HAP-1 (cell line): ENCODE data around the gene RAD51B.

ENCODE experiments used
- DNase-seq, 2 experiments: peaks; one replicate each; pipeline ENCODE4 v3.0.0-alpha.2; 2016 to 2020; ENCODE audit warnings: low spot score in 2 of 2
- H3K27me3 ChIP-seq: fragments of 250-450 bp; sonication (Bioruptor Pico); 2 replicates; pipeline ENCODE4 v1.5.1; 2020; ENCODE audit warnings: low read depth, mild to moderate bottlenecking, moderate library complexity
- H3K36me3 ChIP-seq: fragments of 250-450 bp; sonication (Bioruptor Pico); replicated peaks from 2 replicates; pipeline ENCODE4 v1.5.1; 2020; ENCODE audit warnings: mild to moderate bottlenecking
- H3K4me1 ChIP-seq: fragments of 250-450 bp; sonication (Bioruptor Pico); 2 replicates; pipeline ENCODE4 v1.5.1; 2020; ENCODE audit warnings: mild to moderate bottlenecking
- H3K4me3 ChIP-seq: fragments of 250-450 bp; sonication (Bioruptor Pico); 2 replicates; pipeline ENCODE4 v1.5.1; 2020; ENCODE audit warnings: mild to moderate bottlenecking, moderate library complexity
- H3K9me3 ChIP-seq: fragments of 250-450 bp; sonication (Bioruptor Pico); 2 replicates; pipeline ENCODE4 v1.5.1; 2020; ENCODE audit warnings: mild to moderate bottlenecking, moderate library complexity
- in situ Hi-C: fragments of 300-500 bp; cut with MboI; formaldehyde crosslinking; loops from 3 replicates; pipeline ENCODE4 v1.14.3; 2020; ENCODE audit warnings: low sequenced_read_pairs, inconsistent platforms, mixed read lengths

The RAD51B gene

GRCh38 chr14:68714991-68715924 is 895.7 kb downstream of the RAD51B start:
- no peak for DNase-seq
- Histone ChIP-seq H3K9me3 (no peaks in the 10 kb centered on the region), H3K36me3 (no peaks in the 10 kb centered on the region), H3K27me3 (no peaks in the 10 kb centered on the region), H3K4me1 (no peaks in the 10 kb centered on the region), H3K4me3 (no peak overlapping the region)
- in situ Hi-C loops = no loop called here

GRCh38 chr14:68716698-68717097 is 897.1 kb downstream of the RAD51B start:
- no peaks in the 10 kb centered on the region for H3K36me3 ChIP-seq
- DNase-seq = no peak
- H3K4me3 ChIP-seq = no peak overlapping the region
- no peaks in the 10 kb centered on the region for H3K4me1 ChIP-seq
- H3K27me3 ChIP-seq = no peaks in the 10 kb centered on the region
- in situ Hi-C loops = no loop called here
- H3K9me3 ChIP-seq = no peaks in the 10 kb centered on the region

- no peaks in the 10 kb centered on the region for H3K36me3 ChIP-seq
- DNase-seq = no peak
- H3K9me3 ChIP-seq = no peaks in the 10 kb centered on the region
- in situ Hi-C loops = no loop called here
- no peaks in the 10 kb centered on the region for H3K27me3 ChIP-seq
- no peak overlapping the region for H3K4me3 ChIP-seq
- no peaks in the 10 kb centered on the region for H3K4me1 ChIP-seq
These were observed 898.7 kb downstream of the RAD51B start for GRCh38 chr14:68718023-68718990.

- no peaks in the 10 kb centered on the region for H3K36me3 ChIP-seq
- in situ Hi-C loops = no loop called here
- H3K27me3 ChIP-seq = no peaks in the 10 kb centered on the region; the same call in 1 of the 2 replicates
- H3K9me3 ChIP-seq = no peaks in the 10 kb centered on the region
- no peak overlapping the region for H3K4me3 ChIP-seq
- H3K4me1 ChIP-seq = no peaks in the 10 kb centered on the region
- DNase-seq = no peak
These were observed 900.2 kb downstream of the RAD51B start for GRCh38 chr14:68719634-68720384.

- H3K4me1 ChIP-seq = peaks cover 3% of the 10 kb centered on the region; the same call in 1 of the 2 replicates
- DNase-seq = no peak
- no peaks in the 10 kb centered on the region for H3K9me3 ChIP-seq
- in situ Hi-C loops = no loop called here
- no peaks in the 10 kb centered on the region for H3K36me3 ChIP-seq
- H3K27me3 ChIP-seq = peaks cover 2% of the 10 kb centered on the region; the same call in 1 of the 2 replicates
- H3K4me3 ChIP-seq = no peak overlapping the region
These were observed 902.6 kb downstream of the RAD51B start for GRCh38 chr14:68722186-68722585.

GRCh38 chr14:68722968-68723566 is 903.5 kb downstream of the RAD51B start:
- no peaks in the 10 kb centered on the region for H3K9me3 ChIP-seq
- peaks cover 3% of the 10 kb centered on the region; the same call in 1 of the 2 replicates for H3K4me1 ChIP-seq
- peaks cover 2% of the 10 kb centered on the region; the same call in 1 of the 2 replicates for H3K27me3 ChIP-seq
- H3K4me3 ChIP-seq = no peak overlapping the region
- in situ Hi-C loops = no loop called here
- H3K36me3 ChIP-seq = no peaks in the 10 kb centered on the region
- no peak for DNase-seq

GRCh38 chr14:68723808-68724268 is 904.3 kb downstream of the RAD51B start:
- no peak for DNase-seq
- in situ Hi-C loops = no loop called here
- no peak overlapping the region for H3K4me3 ChIP-seq

GRCh38 chr14:68724914-68725313 is 905.3 kb downstream of the RAD51B start:
- Histone ChIP-seq H3K4me1 (peaks cover 3% of the 10 kb centered on the region; the same call in 1 of the 2 replicates), H3K36me3 (no peaks in the 10 kb centered on the region), H3K27me3 (peaks cover 2% of the 10 kb centered on the region; the same call in 1 of the 2 replicates), H3K9me3 (no peaks in the 10 kb centered on the region), H3K4me3 (no peak overlapping the region)
- in situ Hi-C loops = no loop called here
- no peak for DNase-seq

More at GRCh38 chr14:68723808-68724268, 904.3 kb downstream of the RAD51B start:
- H3K9me3 ChIP-seq = no peaks in the 10 kb centered on the region
- H3K36me3 ChIP-seq = no peaks in the 10 kb centered on the region
- H3K4me1 ChIP-seq = peaks cover 3% of the 10 kb centered on the region; the same call in 1 of the 2 replicates
- H3K27me3 ChIP-seq = peaks cover 2% of the 10 kb centered on the region; the same call in 1 of the 2 replicates

- Histone ChIP-seq H3K36me3 (no peaks in the 10 kb centered on the region), H3K4me3 (no peak overlapping the region), H3K9me3 (no peaks in the 10 kb centered on the region), H3K4me1 (peaks cover 3% of the 10 kb centered on the region; the same call in 1 of the 2 replicates), H3K27me3 (peaks cover 2% of the 10 kb centered on the region; the same call in 1 of the 2 replicates)
- in situ Hi-C loops = no loop called here
- DNase-seq = no peak
These were observed 906.6 kb downstream of the RAD51B start for GRCh38 chr14:68726093-68726695.

GRCh38 chr14:68727315-68728047 is 907.9 kb downstream of the RAD51B start:
- no peaks in the 10 kb centered on the region for H3K36me3 ChIP-seq
- peaks cover 2% of the 10 kb centered on the region; the same call in 1 of the 2 replicates for H3K27me3 ChIP-seq
- DNase-seq = no peak
- H3K9me3 ChIP-seq = no peaks in the 10 kb centered on the region
- in situ Hi-C loops = no loop called here
- peaks cover 3% of the 10 kb centered on the region; the same call in 1 of the 2 replicates for H3K4me1 ChIP-seq
- H3K4me3 ChIP-seq = no peak overlapping the region

- H3K36me3 ChIP-seq = no peaks in the 10 kb centered on the region
- peaks cover 2% of the 10 kb centered on the region; the same call in 1 of the 2 replicates for H3K27me3 ChIP-seq
- H3K4me3 ChIP-seq = no peak overlapping the region
- no peaks in the 10 kb centered on the region for H3K9me3 ChIP-seq
- DNase-seq = no peak
- peaks cover 3% of the 10 kb centered on the region; the same call in 1 of the 2 replicates for H3K4me1 ChIP-seq
- in situ Hi-C loops = no loop called here
These were observed 908.9 kb downstream of the RAD51B start for GRCh38 chr14:68728342-68729106.
